Ectodermal cell (in vitro differentiated cells): ENCODE data around the gene DUSP18. TPM values are rescaled to one million over a fixed set of nuclear protein-coding genes. Genes with fewer than 3 reads are reported as not detected.
A peak's percentile ranks its signal among the peaks of the same experiment; 100 is the strongest.
"Not testable (repeated sequence)": the region's sequence is repeated elsewhere in the genome, so short reads cannot be mapped to it uniquely, and the experiment has no call there.

Experiments
- H3K27ac ChIP-seq: 2 replicates; pipeline ENCODE4 v1.7.0; 2013; ENCODE audit warnings: mild to moderate bottlenecking, low read depth, low read length; ENCODE audit not compliant: insufficient read depth, poor library complexity, severe bottlenecking
- H3K27me3 ChIP-seq: 2 replicates; pipeline ENCODE4 v1.7.0; 2013; ENCODE audit warnings: mild to moderate bottlenecking, low read length; ENCODE audit not compliant: insufficient read depth, control insufficient read depth, poor library complexity, severe bottlenecking
- H3K36me3 ChIP-seq: one replicate; pipeline ENCODE4 v1.7.0; 2013; ENCODE audit warnings: low read length; ENCODE audit not compliant: control insufficient read depth, insufficient read depth
- H3K4me1 ChIP-seq: one replicate; pipeline ENCODE4 v1.7.0; 2013; ENCODE audit warnings: low read length; ENCODE audit not compliant: control insufficient read depth, insufficient read depth
- H3K4me3 ChIP-seq: 2 replicates; pipeline ENCODE4 v1.7.0; 2013; ENCODE audit warnings: low read depth, low read length, control low read depth; ENCODE audit not compliant: insufficient read depth
- H3K9me3 ChIP-seq: 2 replicates; pipeline ENCODE4 v1.7.0; 2013; ENCODE audit warnings: mild to moderate bottlenecking, low read length, moderate library complexity; ENCODE audit not compliant: control insufficient read depth
- WGBS, 2 experiments: methylation state at CpG; one replicate each; pipeline ENCODE4 v1.1.7; 2013; ENCODE audit warnings: missing lambda C conversion rate in 2 of 2; 5-methylcytosine and 5-hydroxymethylcytosine counted together
- polyA plus RNA-seq, 4 experiments: library from polyadenylated mRNA; stranded (reverse); fragments of 50-300 nt; gene quantifications; one replicate each; pipeline ENCODE4 v1.2.3, GENCODE V29; 2013

Gene DUSP18
- 6.8 TPM for polyA plus RNA-seq (2013, experiment 1 of 4)
- 5.8 TPM for polyA plus RNA-seq (2013, experiment 2 of 4)
- 5.5 TPM for polyA plus RNA-seq (2013, experiment 3 of 4)
- 5.4 TPM for polyA plus RNA-seq (2013, experiment 4 of 4)

GRCh38 chr22:30667494-30668385, at the start of gene DUSP18:
Gene DUSP18 (minus strand): TSS chr22:30667875. CDS start chr22:30664003, 3,872 bp downstream.
- Histone ChIP-seq H3K4me1 (peaks cover 6% of the 10 kb centered on the region), H3K27ac (peak within 1 kb of the TSS; percentile 17), H3K36me3 (no peaks in the 10 kb centered on the region), H3K9me3 (no peaks in the 10 kb centered on the region), H3K4me3 (peak within 1 kb of the TSS; percentile 57), H3K27me3 (peaks cover 19% of the 10 kb centered on the region)
- 0 to 1% methylated on average over 77 of the region's 77 CpGs for WGBS, 2 experiments

DNA sequence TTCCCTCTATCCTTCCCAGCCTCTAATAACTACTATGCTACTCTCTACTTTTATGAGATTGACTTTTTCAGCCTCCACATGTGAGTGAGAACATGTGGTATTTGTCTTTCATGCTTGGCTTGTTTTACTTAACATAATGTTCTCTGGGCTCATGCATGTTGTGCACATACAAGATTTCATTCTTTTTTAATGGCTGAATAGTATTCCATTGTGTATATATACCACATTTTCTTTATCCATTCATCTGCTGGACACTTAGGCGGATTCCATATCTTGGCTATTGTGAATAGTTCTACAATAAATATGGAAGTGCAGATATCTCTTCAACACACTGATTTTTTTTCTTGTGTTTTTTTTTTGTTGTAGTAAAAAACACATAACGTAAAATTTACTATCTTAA, 46.4 kb upstream of the DUSP18 start:
- Histone ChIP-seq H3K4me1 (no peaks in the 10 kb centered on the region), H3K9me3 (no peaks in the 10 kb centered on the region), H3K27ac (no peak overlapping the region), H3K36me3 (no peaks in the 10 kb centered on the region), H3K27me3 (no peaks in the 10 kb centered on the region), H3K4me3 (no peak overlapping the region)
- 80% methylated on average over 1 of the region's 2 CpGs; no CpG with 5 or more reads in 1 of the 2 experiments for WGBS, 2 experiments

- H3K27me3 ChIP-seq, result no peaks in the 10 kb centered on the region
- H3K4me3 ChIP-seq, result no peak overlapping the region
- H3K27ac ChIP-seq, result no peak overlapping the region
- no peaks in the 10 kb centered on the region for H3K36me3 ChIP-seq
- H3K9me3 ChIP-seq, result no peaks in the 10 kb centered on the region
- no peaks in the 10 kb centered on the region for H3K4me1 ChIP-seq
- WGBS, 2 experiments, result 92 to 98% methylated on average over 1 of the region's 1 CpG
Measured at GRCh38 chr22:30712094-30712493, 44.4 kb upstream of the DUSP18 start.

GRCh38 chr22:30709980-30710379, 42.3 kb upstream of the DUSP18 start:
- peaks cover 13% of the 10 kb centered on the region for H3K4me1 ChIP-seq
- not testable (repeated sequence) for H3K27ac ChIP-seq, H3K9me3 ChIP-seq, H3K27me3 ChIP-seq, H3K4me3 ChIP-seq, H3K36me3 ChIP-seq
- 94 to 96% methylated on average over 6 of the region's 6 CpGs for WGBS, 2 experiments

DNA sequence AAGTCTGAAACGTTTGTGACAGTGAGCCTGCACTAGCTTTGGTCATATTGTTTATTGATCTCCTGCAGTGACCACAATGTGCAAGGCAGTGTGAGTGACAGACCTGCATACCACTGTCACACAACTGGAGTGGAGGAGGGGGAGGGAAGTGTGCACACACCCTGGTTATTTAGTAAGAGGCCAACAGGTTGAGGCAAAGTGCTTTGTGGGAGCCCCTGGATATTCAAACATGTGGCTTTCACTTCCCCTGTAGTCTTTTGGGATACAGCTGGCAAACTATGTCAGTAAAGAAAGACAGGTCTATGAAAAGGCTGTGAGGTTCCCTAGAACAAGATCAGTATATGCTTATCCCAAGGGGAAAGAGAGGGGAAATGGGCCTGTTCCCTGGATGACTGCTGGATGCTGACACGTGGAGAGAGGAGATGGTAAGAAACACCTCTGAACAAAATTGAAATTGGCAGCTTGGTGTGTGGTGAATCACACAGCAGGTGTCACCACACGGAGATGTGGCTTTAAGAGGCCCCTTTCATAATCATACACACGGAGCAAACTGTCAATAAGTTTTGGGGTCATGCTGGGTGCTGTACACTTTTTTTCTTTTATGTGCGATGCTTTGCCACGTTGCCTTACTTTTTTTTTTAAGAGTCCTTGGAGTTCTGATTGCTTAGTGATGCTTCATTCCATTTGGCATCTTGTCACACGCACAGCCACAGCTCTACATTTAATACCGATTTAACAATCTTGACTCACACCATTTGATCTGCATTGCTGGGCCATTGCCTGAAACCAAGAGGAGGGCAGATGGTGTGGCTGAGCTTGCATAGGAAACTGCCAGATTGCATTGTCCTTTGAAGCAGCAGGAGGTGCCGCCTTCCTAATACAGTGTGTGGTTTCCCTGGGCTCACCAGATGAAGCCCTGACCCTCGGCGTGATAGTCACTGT, 38.3 kb upstream of the DUSP18 start:
- Histone ChIP-seq H3K27me3 (no peaks in the 10 kb centered on the region), H3K4me1 (peaks cover 13% of the 10 kb centered on the region), H3K4me3 (no peak overlapping the region), H3K9me3 (no peaks in the 10 kb centered on the region), H3K27ac (no peak overlapping the region), H3K36me3 (no peaks in the 10 kb centered on the region)
- WGBS, 2 experiments, result 62 to 69% methylated on average over 11 of the region's 11 CpGs

- Histone ChIP-seq H3K9me3 (no peaks in the 10 kb centered on the region), H3K27me3 (no peaks in the 10 kb centered on the region), H3K4me3 (no peak overlapping the region), H3K36me3 (no peaks in the 10 kb centered on the region), H3K4me1 (peaks cover 13% of the 10 kb centered on the region), H3K27ac (no peak overlapping the region)
- WGBS, 2 experiments, result 90 to 96% methylated on average over 5 of the region's 5 CpGs
Measured at GRCh38 chr22:30704978-30705377, 37.3 kb upstream of the DUSP18 start.

DNA sequence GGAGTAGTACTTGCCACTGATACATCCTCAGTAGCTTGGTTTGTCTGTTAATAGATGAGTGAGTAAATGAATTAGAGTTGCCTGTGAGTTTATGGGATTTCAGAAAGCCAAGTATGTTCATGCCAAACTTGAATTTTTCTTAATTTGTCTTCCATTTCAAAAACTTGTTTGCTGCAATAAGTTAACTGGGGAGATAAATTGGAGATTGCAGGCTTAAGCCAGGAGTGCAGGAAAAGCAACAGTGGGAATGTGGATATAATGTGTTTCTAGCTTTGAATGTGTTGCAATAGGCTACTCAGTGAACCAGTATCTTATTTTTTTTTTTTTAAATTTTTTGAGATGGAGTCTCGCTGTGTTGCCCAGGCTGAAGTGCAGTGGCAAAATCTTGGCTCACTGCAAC, 35.2 kb upstream of the DUSP18 start:
- Histone ChIP-seq H3K4me3 (no peak overlapping the region), H3K9me3 (no peaks in the 10 kb centered on the region)
- 88 to 92% methylated on average over 1 of the region's 1 CpG for WGBS, 2 experiments

GRCh38 chr22:30701872-30702271, 34.2 kb upstream of the DUSP18 start:
- WGBS, 2 experiments, result 95% methylated on average over 1 of the region's 1 CpG
- H3K9me3 ChIP-seq, result no peaks in the 10 kb centered on the region
- H3K4me3 ChIP-seq, result no peak overlapping the region
- H3K36me3 ChIP-seq, result no peaks in the 10 kb centered on the region
- peaks cover 1% of the 10 kb centered on the region for H3K27me3 ChIP-seq
- H3K4me1 ChIP-seq, result peaks cover 13% of the 10 kb centered on the region
- H3K27ac ChIP-seq, result no peak overlapping the region

More for the DNA sequence above, 35.2 kb upstream of the DUSP18 start:
- no peak overlapping the region for H3K27ac ChIP-seq
- no peaks in the 10 kb centered on the region for H3K27me3 ChIP-seq
- peaks cover 13% of the 10 kb centered on the region for H3K4me1 ChIP-seq
- no peaks in the 10 kb centered on the region for H3K36me3 ChIP-seq

DNA sequence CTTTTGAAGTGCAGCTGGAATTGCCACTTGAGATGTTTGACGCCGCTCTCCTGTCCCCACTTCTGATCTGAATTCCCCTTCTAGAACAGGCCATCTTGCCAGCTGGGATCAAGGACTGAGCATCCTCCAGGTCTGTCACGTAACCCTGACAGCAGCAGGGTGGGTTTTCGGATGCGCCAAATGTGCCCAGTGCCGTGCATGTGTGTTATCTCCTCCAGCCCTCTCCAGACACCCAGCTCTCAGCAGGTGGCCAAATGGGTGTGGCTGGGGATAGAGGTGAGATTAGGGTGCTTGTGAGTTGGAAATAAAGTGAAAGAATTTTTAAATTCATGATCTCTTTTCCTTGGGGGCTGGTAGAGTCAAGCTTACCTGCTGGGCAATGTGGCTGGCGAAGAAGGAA, 30.3 kb upstream of the DUSP18 start:
- Histone ChIP-seq H3K9me3 (no peaks in the 10 kb centered on the region), H3K4me3 (no peak overlapping the region), H3K4me1 (no peaks in the 10 kb centered on the region), H3K27ac (no peak overlapping the region), H3K27me3 (peaks cover 36% of the 10 kb centered on the region), H3K36me3 (no peaks in the 10 kb centered on the region)
- 94 to 97% methylated on average over 7 of the region's 7 CpGs for WGBS, 2 experiments
